ENCODE data around the gene SHISA5.
"Not testable (repeated sequence)": the region's sequence is repeated elsewhere in the genome, so short reads cannot be mapped to it uniquely, and the experiment has no call there.

SHISA5 gene

DNA sequence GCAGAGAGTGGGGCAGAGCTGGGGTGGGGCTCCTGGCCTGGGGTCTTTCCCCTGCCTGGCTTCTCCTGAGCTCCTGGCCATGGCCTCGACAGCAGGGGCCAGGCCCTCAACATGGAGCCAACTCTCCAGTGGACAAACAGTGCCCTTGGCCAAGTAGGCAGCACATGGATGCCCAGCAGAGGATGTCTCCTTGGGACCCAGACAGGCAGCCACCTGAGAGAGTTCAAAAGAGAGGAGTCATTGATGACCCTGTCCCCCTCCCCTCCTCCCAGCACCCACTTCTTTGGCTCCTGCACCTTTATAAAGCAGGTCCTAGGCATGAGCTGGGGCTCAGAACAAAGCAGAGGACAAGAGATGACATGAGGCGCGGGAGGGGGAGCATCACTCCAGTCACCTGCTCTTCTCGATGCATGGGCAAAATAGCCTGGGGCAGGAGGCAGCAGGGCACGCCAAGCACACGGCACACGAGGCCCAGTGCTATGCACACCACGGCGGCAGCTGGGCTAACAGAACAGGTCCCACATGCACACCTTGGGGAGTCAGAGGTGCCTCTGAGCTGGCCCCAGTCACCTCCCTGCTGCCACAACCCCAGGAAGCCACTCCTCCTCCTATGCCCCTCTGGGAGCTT, 27.4 kb downstream of the SHISA5 start:
- DNase-seq = no peak

DNA sequence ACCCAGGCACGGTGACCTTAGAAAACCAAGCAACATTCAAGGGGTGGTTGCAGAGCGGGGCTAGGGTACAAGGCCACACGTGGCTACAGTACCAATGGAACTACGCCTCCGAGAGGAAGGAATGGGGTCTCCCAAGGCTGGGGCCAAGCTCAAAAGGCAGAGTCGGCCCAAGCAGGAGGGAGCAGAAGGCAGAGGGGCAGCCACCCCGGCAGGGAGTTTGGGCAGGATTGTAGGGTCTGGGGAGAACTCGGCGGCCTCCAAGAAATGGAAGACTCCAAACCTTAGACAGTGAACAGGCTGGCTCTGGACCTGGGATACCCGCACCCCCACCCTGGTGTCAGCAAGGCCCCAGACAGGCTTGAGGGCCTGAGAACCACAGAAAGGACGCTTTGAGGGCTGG, 28.8 kb downstream of the SHISA5 start:
- DNase-seq = no peak

DNA sequence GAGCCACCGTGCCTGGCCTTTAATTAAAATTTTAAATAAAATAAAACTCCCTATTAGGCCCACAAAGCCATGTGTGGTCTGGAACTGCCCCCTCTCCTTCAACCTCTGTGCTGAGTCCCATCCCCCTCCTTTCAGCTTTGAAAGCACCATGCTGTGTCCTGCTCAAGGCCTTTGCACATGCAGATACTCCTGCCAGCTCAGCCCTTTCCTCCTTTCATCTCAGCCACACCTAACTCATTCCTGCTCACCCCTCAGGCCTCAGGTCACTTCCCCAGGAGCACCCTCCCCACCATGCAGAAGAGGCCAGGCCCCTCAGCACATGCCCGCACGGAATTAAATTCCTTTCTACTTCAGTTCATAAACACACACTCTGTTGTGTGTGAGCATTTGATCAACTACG, 29.4 kb downstream of the SHISA5 start:
- no peak for DNase-seq

DNA sequence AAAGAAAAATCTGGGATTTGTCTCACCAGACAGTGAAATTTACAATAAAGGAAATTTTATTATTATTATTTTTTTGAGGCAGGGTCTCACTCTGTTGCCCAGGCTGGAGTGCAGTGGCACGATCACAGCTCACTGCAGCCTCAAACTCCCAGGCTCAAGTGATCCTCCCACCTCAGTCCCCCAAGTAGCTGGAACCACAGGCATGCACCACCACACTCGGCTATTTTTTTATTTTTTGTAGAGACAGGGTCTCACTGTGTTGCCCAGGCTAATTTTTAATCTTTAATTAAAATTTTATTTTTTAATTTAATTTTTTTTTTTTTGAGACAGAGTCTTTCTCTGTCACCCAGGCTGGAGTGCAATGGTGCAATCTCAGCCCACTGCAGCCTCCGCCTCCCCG, 29.9 kb downstream of the SHISA5 start:
- DNase-seq = not testable (repeated sequence)

DNA sequence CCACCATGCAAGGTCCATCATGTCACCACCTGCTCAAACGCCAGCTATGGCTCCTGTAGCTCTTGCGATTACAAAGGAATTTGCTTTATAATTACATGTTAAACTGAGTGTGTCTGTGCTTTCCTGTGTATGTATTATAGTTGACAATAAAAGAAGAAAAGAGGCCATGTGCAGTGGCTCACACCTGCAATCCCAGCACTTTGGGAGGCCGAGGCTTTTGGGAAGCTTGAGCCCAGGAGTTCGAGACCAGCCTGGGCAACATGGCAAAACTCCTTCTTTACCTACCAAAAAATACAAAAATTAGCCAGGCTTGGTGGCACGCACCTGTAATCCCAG, 30.4 kb downstream of the SHISA5 start:
- DNase-seq = no peak

DNA sequence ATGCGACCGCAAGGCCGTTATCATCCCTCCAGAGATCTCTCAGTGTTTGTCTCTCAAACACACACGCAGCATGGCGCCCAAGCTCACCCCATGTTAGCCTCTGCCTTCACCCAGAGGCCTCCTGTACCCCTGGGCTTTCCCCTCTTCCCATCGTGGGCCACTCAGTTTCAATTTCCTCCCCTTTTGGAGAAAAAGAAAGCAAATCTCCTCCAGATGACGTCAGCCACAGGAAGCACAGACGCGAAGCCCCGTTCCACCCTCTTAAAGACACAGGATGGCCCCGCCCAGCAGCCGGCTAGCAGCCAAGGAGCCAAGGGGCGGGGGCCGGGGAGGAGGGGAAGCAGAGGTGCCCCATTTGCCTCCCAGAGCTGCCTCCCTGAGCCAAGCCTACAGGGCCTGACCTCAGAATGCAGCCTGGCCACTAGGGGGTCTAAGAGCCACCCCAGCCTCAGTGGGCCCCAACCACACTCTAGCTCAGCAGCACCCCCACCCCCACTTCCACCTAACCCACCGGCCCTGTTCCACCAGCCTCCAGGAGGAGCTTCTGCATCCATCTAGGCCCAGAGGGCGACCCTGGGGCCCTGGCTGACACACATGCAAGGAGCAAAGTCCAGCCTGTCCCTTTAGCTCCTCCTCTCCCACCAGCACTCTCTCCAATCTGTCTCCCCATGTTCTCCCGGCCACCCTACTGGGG, 30.9 kb downstream of the SHISA5 start:
- DNase-seq = peak; percentile 98

DNA sequence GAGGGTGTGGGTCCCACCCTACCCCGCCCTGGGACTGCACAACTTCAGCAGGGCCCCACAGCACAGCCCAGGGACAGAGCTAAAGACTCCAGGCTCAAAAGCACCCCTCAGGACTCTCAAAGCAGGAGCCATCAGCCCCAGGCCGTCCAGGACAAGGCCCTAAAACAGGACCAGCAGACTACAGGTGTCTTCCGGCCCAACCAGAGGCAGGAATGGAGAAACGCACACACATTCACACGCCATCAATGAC, 31.4 kb downstream of the SHISA5 start:
- no peak for DNase-seq

DNA sequence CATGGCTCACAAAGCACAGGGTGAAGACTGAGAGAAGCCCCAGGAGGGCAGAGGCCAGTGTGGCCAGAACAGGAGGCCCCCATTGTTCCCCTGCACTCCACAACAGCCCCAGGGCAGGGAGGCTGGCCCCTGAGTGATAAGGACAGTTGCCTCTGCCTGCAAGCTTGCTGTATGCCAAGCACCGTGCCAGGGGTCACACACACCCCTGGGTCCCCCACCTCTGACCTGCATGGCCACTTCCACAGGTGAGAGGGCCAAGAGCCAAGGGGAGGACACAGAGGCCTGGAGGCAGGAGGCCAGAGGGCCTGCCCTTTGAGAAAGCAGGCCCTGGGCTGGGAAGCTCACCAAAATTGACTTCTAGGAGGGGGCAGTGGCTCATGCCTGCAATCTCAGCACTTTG, 33.7 kb downstream of the SHISA5 start:
- no peak for DNase-seq

DNA sequence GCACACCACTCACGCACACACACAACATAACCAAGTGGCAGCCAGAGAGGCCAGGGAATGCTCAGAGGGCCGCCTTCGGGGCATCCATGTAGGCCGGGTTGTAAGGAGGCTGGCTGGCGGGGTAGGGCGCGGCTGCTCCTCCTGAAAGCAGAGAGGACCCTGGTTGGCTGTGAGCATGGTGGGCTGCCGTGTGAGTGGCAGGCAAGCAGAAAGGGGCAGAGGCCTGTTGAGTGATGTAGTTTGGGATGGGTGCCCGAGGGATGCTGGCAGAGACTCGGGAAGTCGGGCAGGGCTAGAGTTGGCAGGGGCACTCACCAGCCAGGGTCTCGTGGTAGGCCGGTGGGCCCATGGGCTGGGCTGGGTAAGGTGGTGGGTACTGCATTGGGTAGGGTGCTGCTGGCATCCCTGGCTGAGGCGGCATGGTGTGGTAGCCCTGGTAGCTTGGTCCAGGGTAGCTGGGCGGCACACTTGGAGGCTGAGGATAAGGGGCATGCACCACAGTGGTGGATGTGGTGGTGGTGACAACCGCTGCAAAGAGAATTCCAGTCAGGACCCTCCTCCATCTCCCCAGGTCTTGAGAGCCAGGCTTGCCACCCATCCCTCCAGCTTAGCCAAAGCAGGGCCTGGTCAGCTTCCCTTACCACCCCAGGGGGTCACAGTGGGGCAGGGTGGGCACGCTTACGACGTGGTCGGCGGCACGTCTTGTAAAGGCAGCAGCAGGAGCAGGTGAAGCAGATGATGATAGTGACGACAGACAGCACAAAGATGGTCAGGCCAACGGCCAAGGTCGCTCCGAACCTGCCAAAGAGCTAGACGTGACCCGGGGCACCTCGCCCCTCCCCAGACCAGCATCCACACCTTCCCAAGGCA, 34.7 kb downstream of the SHISA5 start:
- DNase-seq = no peak

DNA sequence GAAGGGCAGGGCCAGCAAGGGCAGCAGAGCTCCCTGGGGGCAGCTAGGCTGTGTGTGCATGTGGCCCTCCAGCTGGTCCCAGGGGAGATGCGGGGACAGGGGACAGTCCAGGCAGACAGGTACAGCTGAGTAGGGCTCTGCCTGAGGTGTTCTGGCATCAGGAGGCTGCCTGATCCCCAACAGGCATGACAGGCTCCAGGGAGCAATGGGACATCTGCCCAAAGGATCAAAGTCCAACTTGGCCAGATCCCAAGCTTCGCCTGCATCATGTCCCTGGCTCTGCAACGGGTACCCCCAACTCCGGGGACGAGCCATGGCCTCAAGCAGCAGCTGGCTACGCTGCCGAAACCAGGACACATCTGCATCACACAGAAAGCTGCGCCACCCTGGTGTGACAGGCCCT, 35.6 kb downstream of the SHISA5 start:
- DNase-seq = no peak

DNA sequence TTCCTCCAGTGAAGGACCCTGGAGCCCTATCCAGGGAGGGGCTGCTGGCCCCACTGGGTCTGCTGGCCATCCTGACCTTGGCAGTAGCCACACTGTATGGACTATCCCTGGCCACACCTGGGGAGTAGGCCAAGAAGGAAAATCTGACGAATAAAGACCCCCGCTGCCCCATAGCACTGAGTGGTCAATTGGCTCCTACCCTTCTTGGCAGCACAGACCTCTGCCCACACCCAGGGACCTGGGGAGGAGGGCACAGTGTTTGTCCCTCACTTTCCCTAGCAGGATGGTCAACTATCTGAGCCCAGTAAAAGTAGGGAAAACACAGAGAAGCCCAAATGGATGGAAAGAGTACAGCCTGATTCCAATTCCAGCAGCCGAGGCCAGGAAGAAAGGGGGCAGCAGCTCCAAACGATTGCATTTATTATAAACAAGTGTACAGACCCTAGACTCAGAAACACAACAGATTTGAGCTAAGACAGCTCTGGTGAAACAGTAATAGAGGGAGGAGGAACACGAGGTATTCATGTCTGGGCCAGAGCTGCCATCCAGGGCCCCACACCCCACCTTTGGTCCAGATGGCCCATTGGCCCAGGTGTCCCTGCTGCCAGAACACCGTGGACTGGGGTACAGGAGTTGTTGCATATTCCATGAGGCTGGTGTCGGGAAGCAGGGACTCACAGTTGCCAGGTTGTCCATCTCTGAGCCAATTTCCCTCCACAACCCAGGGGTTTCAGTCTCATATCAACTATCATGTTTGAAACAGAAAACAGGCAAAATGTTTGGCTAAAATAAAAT, 36.3 kb downstream of the SHISA5 start:
- no peak for DNase-seq

DNA sequence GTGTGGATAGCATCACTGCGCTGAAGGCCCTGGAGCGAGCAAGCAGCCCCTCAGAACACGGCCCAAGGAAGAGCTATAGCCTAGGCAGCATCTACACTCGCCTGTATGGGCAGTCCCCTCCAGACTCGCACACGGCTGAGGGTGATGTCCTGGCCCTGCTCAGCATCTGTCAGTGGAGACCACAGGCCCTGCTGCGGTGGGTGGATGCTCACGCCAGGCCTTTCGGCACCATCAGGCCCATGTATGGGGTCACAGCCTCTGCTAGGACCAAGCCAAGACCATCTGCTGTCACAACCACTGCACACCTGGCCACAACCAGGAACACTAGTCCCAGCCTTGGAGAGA, 36.9 kb downstream of the SHISA5 start:
- no peak for DNase-seq

DNA sequence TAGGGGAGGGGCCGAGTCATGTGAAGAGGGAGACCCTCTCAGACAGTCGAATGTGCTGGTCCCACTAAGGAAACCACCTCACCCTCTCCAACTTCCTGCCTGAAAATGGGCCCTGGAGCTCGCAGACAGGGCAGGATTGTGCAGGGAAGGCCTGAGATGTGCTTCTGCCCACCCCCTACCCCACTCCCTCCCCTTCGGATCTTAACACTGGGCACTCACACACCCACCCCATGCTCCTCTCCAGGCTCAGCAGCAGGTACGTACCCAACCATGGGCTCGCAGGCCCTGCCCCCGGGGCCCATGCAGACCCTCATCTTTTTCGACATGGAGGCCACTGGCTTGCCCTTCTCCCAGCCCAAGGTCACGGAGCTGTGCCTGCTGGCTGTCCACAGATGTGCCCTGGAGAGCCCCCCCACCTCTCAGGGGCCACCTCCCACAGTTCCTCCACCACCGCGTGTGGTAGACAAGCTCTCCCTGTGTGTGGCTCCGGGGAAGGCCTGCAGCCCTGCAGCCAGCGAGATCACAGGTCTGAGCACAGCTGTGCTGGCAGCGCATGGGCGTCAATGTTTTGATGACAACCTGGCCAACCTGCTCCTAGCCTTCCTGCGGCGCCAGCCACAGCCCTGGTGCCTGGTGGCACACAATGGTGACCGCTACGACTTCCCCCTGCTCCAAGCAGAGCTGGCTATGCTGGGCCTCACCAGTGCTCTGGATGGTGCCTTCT, 37.4 kb downstream of the SHISA5 start:
- DNase-seq = peak; percentile 41

DNA sequence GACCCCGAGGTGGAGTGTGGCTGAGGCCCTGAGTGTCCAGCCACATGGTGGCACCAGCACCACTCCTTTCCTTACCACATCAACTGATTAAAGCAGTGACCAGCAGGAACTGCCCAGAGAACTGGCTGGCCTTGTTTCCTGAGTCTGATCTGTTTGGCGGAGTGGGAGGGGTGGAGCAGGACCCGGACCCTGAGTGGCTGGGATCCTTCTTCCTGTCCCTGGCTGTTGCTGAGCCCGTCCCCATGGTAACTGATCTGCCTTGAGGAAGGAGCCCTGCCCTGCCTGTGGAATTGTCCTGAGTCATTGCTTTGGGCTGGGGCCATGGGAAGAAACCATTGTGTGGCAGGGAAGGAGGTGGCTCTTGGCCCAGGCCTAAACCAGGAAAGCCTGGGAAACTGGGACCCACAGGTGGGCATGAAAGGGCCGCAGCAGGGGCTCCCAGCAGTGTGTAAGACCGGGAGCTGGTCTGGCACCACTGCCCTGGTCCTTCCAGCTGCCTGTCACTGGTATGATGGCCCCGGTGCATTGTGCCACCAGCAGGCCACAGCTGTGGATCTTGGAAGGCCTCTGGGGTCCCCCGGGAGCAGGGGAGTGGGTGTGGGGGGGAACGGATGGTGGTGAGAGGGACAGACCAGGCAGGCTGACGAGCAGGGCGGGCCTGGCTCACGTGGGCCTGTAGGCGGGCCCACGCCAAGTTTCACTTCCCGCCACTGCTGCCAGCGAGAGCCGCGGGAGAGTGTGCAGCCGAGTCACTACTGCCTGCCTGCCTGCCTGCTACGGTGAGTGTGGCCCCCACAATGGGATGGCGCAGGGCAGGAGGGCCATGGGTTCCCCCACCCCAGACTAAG, 38.2 kb downstream of the SHISA5 start:
- DNase-seq = peak; percentile 89

DNA sequence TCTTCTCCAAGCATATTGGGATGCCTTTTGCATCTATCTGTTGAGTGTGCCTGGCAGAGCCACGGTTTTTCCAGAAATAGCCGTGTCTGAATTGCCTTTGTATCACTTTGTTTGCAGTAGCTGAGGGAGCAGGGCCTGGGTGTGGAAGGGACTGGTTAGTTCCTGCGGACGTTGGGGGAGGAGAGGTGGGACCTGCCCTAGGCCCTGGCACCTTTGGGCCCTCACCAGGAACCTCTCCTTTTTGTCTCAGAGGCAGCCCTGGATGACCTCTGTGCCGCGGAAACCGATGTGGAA, 38.8 kb downstream of the SHISA5 start:
- no peak for DNase-seq

DNA sequence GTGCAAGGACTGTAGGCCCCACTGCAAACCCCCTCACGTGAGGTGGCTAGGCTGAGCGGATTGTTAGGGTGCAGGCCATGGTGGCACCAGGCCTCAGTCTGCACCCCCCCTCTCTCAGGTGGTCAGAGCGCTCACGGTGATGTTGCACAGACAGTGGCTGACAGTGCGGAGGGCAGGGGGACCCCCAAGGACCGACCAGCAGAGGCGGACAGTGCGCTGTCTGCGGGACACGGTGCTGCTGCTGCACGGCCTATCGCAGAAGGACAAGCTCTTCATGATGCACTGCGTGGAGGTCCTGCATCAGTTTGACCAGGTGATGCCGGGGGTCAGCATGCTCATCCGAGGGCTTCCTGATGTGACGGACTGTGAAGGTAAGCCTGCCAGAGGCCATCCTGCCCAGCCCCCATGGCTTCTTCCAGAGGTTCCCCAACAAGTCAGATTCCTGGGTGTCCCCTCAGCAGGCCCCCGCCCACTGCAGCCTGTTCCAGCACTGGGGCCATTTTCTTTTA, 39.2 kb downstream of the SHISA5 start:
- DNase-seq = no peak

DNA sequence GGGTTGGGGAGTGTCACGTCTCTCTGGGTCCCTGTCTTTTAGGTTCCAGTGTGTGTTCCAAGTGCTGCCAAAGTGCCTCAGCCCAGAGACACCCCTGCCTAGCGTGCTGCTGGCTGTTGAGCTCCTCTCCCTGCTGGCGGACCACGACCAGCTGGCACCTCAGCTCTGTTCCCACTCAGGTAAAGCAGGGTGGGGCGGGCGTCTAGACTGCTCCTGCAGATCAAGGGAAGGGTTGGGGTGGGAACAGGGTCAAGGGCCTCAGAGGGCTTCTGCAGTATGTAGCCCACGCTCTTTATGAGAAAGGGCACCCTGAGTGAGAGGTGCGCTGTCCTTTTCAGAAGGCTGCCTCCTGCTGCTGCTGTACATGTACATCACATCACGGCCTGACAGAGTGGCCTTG, 40.3 kb downstream of the SHISA5 start:
- no peak for DNase-seq

DNA sequence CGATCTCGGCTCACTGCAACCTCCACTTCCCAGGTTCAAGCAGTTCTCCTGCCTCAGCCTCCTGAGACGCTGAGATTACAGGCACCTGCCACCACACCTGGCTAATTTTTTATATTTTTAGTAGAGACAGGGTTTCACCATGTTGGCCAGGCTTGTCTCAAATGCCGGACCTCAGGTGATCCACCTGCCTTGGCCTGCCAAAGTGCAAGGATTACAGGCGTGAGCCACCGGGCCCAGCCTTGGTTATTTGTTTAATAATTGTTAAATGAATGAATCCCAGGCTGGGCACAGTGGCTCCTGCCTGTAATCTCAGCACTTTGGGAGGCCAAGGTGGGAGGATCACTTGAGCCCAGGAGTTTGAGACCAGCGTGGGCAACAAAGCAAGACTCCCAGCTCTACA, 42.2 kb downstream of the SHISA5 start:
- DNase-seq = not testable (repeated sequence)

DNA sequence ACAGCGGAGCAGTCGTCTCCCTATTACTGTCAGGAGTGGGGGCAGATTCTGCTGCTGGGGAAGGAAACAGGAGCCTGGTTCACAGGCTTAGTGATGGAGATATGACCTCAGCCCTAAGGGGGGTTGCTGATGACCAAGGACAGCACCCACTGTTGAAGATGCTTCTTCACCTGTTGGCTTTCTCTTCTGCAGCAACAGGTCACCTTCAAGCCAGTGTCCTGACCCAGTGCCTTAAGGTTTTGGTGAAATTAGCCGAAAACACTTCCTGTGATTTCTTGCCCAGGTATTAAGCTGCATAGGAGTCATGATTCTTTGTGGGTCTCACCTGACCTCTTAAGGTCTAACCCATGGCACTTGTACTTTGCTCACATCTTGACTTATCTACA, 43.5 kb downstream of the SHISA5 start:
- DNase-seq = no peak

DNA sequence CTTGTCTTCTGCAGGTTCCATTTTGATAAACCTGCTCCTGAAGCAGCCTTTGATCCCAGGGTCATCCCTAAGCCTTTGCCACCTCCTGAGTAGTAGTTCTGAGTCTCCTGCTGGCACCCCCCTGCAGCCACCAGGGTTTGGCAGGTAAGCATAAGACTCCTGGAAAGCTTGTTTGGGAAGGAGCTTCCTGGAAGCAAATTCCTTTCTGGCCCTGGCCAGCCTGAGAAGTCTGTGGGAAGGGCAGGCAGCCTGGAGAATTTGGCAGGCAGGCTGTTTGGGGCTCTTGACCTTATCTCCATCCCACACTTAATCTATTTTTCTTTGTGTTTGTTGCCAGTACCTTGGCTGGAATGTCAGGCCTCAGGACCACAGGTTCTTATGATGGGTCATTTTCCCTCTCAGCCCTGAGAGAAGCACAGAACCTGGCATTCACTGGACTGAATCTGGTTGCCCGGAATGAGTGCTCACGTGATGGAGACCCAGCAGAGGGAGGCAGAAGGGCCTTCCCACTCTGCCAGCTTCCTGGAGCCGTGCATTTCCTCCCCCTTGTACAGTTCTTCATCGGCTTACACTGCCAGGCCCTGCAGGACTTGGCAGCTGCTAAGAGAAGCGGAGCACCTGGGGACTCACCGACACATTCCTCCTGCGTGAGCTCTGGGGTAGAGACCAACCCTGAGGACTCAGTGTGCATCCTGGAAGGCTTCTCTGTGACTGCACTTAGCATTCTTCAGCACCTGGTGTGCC, 44.0 kb downstream of the SHISA5 start:
- DNase-seq = no peak

DNA sequence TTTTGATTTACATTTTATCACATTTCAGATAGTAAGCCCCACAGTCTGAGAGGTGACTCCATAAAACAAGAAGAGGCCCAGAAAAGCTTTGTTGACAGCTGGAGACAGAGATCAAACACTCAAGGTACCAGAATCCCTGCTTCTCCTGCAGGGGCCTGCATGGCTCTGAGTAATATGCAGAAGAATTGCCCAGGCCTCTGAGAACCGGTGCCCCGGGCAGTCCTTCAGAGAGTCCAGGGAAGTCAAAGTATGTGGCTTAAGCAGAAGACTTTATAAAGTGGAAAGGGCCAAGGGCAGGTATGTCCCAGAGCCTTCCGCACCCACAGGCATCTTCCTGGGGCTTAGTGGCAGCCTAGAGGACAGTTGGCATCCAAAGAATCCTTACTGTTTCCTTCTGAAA, 44.6 kb downstream of the SHISA5 start:
- DNase-seq = no peak

All from activated CD4-positive, alpha-beta T cell treated with anti-CD3 and anti-CD28 coated beads, Interleukin-2, amount 50 U/mL, for 16 hours (primary cell).